GM18867 (cell line): ENCODE results near the gene CENPT.
A peak's percentile ranks its signal among the peaks of the same experiment; 100 is the strongest.
"Not testable (repeated sequence)": the region's sequence is repeated elsewhere in the genome, so short reads cannot be mapped to it uniquely, and the experiment has no call there.

ENCODE experiments used
- ATAC-seq: cut with Tn5 transposase; IDR thresholded peaks from one replicate; pipeline ENCODE4 v1.9.1; 2021; ENCODE audit warnings: mild to moderate bottlenecking, moderate library complexity; ENCODE audit not compliant: unreplicated experiment

Gene CENPT

DNA sequence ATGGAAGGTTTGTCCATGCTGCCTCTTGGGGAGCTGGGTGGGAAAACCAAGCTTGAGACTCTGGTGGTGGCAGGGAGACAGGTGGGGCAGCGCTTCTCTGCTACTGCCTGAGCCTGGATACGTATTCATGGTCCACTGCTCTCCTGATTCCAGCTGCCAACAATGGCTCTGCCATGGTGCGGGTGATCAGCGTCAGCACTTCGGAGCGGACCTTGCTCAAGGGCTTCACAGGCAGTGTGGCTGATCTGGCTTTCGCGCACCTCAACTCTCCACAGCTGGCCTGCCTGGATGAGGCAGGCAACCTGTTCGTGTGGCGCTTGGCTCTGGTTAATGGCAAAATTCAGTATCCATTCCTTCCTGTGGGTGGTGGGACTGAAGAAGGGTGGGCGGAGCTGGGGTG is 29.6 kb upstream of the CENPT start:
- ATAC-seq: no peak

- ATAC-seq: no peak
Observed at GRCh38 chr16:67874372-67874771, 26.9 kb upstream of the CENPT start.

DNA sequence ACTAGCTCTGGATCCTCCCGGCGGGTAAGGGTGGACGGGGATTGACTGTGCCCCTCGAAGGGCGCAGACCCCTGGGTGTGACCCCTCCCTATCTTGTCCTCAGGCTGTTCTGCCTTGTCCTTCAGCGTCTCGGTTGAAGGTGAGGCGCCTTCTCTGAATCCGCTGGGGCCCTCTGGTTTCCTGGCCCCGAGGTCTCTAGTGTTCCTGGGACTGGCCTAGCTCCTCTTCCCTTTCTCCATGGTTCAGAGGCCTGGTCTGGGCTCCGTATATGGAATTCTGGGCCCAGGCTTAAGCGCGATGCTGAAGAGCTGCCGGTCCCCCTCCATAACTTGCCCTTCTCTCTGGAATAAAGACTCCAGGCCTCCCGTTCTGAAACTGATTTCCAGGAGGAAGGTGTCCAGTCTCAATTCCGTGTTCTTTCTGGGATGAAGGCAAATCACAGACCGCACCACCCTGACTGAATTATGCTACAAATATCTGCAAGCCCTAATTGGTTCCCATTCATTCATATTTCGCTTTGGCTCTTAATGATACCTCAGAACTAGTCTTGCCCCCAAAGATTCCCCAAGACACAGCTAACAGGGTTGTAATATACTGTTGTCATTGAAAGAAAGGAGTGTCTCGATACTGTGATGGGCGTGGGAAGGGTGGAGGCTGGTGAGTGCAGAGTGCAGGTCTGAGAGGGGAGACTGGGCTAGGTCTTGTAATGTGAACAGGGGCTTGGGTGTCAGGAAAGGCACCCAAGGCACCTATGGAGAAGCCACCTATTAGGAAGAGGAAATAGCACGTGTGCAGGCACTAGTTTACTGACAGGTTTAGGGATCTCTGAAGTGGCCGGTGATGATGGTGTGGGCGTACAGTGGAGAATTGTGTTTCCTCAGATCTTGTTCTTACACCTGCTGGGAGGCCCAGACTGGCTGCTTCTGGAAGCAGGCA is 26.2 kb upstream of the CENPT start:
- no peak for ATAC-seq

GRCh38 chr16:67872631-67873434 is 25.3 kb upstream of the CENPT start, which contains the start of gene EDC4:
TSS of gene EDC4 (plus strand) at chr16:67873052. CDS start at chr16:67873262, 210 bp downstream.
- ATAC-seq: peak; percentile 77

- no peak for ATAC-seq
Observed at GRCh38 chr16:67872131-67872630, 24.7 kb upstream of the CENPT start.

GRCh38 chr16:67871256-67871655 is 23.8 kb upstream of the CENPT start:
- no peak for ATAC-seq

GRCh38 chr16:67869653-67870052 is 22.2 kb upstream of the CENPT start:
- no peak for ATAC-seq

GRCh38 chr16:67868290-67868689 is 20.8 kb upstream of the CENPT start:
- no peak for ATAC-seq

GRCh38 chr16:67865318-67865717 is 17.8 kb upstream of the CENPT start:
- ATAC-seq: no peak

- no peak for ATAC-seq
Observed at GRCh38 chr16:67864594-67864993, 17.1 kb upstream of the CENPT start.

DNA sequence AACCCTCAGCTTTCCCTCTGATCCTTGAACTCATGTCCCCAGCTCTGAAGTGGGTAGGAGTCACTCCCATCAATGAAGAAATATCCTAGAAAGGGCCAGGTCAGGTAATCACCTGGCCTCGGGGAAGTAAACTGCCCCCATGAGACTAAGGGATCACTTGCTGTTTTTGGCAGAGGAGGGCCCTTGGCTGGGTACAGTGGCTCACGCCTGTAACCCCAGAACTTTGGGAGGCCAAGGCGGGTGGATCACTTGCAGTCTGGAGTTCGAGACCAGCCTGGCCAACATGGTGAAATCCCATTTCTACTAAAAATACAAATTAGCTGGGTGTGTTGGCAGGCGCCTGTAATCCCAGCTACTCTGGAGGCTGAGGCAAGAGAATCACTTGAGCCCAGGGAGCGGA is 16.6 kb upstream of the CENPT start:
- ATAC-seq: not testable (repeated sequence)

DNA sequence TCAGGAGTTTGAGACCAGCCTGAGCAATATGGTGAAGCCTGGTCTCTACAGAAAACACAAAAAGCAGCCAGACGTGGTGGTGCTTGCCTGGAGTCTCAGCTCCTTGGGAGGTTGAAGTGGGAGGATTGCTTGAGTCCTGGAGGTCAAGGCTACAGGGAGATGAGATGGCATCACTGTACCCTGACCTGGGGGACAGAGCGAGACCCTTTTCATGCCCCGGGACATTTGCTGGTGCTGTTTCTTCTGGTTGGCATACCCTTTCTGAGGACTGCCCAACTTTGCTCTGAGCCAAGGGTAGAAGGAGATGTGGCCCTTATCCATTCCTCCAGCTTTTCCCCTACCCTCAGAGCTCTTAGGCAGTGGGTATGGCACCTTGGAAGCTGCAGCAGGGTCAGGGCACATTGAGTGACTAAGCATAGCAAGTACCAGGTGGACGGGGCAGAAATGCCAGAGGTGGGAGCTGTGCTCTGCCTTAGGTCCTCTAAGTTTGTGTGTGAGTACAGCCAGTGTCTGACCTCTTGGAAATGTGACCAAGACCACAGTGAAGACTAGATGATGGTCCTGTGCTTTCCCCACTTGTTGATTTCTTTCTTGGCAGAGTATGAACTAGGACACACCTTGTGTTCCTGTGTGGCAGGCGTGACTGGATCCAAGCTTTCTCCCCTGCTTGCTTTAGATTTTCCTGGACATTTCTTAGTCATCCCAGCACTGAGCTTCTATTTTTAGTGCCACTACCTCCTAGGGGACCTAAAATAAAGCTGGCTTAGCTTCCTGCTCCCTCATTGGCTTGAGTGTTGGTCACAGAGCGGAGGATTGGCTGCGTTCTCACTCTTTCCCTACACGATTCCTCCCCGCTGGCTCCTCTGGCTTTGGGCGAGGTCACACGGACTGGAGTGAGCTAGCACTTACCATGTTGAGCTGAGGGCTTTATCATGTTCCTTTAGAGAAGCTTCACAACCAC is 15.4 kb upstream of the CENPT start:
- ATAC-seq: no peak

- no peak for ATAC-seq
Observed at GRCh38 chr16:67861877-67862276, 14.4 kb upstream of the CENPT start.

DNA sequence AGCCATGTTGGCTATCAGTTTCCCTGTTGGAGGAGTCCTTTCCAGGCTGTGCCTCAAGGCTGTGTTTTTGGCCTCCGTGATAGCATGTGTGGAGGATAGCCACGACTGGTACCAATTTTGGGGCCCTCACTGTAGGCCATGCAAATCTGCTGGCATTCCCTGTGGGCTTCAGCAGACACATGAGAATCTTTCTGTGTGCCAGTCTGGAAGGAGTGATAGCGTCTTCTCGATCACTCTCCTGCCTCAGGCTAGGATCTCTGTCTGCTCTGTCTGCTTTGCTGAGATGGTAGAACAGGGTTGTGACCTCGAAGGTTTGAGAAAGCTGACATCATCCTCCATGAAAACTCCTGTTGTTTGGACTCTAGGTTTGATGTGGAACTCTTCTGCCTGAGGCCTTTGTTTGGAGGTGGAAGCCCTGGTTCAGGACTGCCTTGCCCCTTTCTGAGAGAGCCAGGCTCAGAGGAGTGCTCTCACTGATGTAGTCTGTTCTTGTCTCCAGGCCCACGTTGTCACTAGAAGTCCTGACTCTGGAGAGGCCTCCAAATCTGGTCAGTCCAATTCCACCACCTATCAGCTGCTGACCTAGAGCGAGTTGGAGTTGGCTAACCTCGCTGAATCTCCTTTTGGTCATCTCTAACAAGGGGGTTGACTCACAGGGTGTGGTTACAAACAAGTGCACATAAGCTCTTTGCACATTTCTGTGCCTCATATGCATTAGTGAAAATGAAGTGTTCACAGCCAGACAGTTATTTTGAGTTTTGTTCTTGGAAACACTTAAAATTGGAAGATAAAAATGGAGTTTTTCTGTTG is 13.3 kb upstream of the CENPT start:
- no peak for ATAC-seq

DNA sequence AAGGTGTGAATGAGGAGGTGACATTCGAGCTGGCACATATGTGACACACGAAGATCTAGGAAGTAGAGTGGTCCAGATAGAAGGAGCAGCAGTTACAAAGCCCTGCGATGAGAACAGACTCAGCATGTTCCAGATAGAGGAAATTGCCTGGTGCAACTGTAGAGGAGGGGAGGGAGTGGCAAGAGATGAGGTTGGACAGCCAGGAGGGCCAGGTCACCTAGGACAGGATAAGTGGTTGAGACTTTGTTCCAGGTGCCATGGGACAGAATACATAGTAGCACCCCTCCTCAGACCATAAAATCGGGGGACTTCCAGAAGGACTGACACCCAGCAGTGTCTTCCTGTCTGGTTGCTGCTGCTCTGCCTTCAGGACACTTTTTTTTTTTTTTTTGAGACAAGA is 11.0 kb upstream of the CENPT start:
- ATAC-seq: no peak

GRCh38 chr16:67857547-67858233 is 10.2 kb upstream of the CENPT start:
- ATAC-seq: no peak

DNA sequence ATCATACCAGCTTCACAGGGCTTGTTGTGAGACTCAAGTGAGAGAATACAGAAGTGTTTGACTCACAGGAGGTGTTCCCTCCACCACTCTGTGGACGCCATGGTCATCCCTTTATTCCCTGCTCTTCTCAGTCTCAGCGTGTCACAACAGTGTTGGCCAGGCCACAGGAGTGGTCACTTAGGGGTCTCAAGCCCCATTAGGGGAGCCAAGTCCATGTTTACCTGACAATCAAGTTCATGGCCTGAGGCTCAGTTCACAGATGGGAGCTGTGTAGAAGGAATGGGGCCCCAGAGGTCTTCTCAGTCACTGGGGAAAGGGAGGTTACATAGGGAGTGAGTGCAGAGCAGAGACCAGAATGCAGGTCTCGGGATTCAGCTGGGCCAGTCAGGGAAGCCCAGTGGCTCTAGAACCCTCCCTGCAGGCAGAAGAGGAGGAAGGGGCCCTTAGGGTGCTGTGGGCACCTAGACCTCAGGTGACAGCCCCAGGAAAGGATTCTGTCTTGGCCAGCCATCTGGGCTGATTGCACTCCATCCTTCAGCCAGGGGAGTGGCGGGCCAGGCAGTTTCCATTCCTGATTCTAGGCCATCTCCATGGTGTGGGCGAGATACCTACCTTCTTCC is 9.5 kb upstream of the CENPT start:
- no peak for ATAC-seq

DNA sequence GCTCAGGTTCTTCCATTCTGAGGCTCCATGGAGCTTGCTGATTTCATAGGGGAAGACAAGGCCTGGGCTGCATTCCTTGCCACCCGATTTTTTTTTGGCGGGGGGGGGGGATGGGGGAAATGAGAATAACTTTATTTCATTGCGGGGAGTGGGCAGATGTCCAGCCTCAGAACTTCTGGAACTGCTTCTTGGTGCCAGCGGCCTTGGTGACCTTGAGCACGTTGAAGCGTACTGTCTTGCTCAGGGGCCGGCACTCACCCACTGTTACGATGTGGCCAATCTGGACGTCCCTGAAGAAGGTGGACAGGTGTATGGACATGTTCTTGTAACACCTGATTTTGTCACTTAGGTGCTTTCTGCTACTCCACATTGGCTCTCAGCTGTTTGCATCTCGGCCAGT is 8.3 kb upstream of the CENPT start:
- ATAC-seq: no peak

DNA sequence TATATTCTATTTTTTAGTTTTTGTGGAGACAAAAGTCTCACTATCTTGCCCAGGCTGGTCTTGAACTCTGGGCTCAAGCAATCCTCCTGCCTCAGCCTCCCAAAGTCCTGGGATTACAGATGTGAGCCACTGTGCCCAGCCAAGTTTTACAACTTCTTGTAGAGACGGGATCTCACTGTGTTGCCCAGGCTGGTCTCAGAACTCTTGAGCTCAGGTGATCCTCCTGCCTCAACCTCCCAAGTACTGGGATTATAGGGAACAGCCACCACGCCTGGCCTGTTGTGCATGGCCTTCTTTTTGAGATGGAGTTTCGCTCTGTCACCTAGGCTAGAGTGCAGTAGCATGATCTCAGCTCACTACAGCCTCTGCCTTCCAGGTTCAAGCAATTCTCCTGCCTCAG is 6.2 kb upstream of the CENPT start:
- no peak for ATAC-seq
